PFSK-1 (cell line): ENCODE data around the gene PWWP2B.

Source experiments
- POLR2AphosphoS5 ChIP-seq: IDR thresholded peaks from 2 replicates; pipeline ENCODE4 v1.6.1; 2012; ENCODE audit warnings: low read depth, mild to moderate bottlenecking, control low read depth, low read length, moderate library complexity
- REST ChIP-seq, 2 experiments: IDR thresholded peaks; 2 replicates each; pipeline versions ENCODE4 v1.6.1 to v1.8.0; 2011 to 2012; ENCODE audit warnings: low read depth in 2 of 2, low read length in 2 of 2, control low read depth in 1 of 2, inconsistent platforms in 1 of 2, mild to moderate bottlenecking in 1 of 2, moderate library complexity in 1 of 2; ENCODE audit not compliant: insufficient read depth in 1 of 2
- SIN3A ChIP-seq: IDR thresholded peaks from 2 replicates; pipeline ENCODE4 v1.6.1; 2012; ENCODE audit warnings: mild to moderate bottlenecking, low read length, moderate library complexity, borderline replicate concordance; ENCODE audit not compliant: insufficient read depth
- TAF1 ChIP-seq: IDR thresholded peaks from 2 replicates; pipeline ENCODE4 v1.6.1; 2012; ENCODE audit warnings: low read length, control low read depth, borderline replicate concordance; ENCODE audit not compliant: insufficient read depth

DNA sequence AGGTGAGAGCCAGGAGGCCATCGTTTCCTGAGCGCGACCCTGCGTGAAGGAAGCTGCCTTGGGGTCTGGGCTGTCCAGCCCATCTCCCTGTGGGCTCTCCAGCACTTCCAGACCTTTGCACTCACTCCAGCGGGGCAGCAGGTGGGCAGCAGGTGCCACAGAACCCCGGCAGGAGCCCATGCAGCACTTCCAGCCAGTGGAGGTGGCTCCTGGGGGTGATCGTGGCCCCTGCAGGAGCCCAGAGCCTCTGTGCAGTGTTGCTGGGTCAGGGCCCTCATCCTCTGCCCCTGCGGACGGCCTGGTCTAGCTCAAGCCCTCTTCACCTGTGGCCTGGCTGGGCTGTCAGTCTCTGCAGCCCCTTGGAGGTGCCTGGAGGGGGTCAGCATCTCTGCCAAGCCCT, 59.9 kb downstream of the PWWP2B start:
- TF ChIP-seq POLR2AphosphoS5 (no peak), TAF1 (no peak), REST (IDR thresholded peaks at IDR 0.05; ENCODE audit: insufficient read depth in 1 of 2, low read depth in 2 of 2, low read length in 2 of 2) (no peak), SIN3A (no peak)
